Measurements from ENCODE around the gene ATP9B.

ATP9B gene

GRCh38 chr18:79384151-79384807 lies 315.1 kb downstream of the ATP9B start:
- no peak for DNase-seq

GRCh38 chr18:79384834-79385233 lies 315.6 kb downstream of the ATP9B start:
- no peak for DNase-seq

- no peak for DNase-seq
Observed at GRCh38 chr18:79385326-79385707, 316.1 kb downstream of the ATP9B start.

- DNase-seq: peak; percentile 29
Observed at GRCh38 chr18:79385708-79386341, 316.6 kb downstream of the ATP9B start.

GRCh38 chr18:79386547-79386946 lies 317.4 kb downstream of the ATP9B start:
- DNase-seq: peak; percentile 20

GRCh38 chr18:79387214-79387613 lies 318.0 kb downstream of the ATP9B start:
- DNase-seq: peak; percentile 8

- no peak for DNase-seq
Observed at GRCh38 chr18:79387615-79388014, 318.4 kb downstream of the ATP9B start.

GRCh38 chr18:79388043-79388442 lies 318.8 kb downstream of the ATP9B start:
- peak; percentile 23 for DNase-seq

GRCh38 chr18:79389689-79390088 lies 320.5 kb downstream of the ATP9B start:
- DNase-seq: peak; percentile 32

- DNase-seq: no peak
Observed at GRCh38 chr18:79392226-79392625, 323.0 kb downstream of the ATP9B start.

- peak; percentile 74 for DNase-seq
Observed at GRCh38 chr18:79393181-79393634, 324.0 kb downstream of the ATP9B start.

GRCh38 chr18:79393635-79394533 lies 324.7 kb downstream of the ATP9B start:
- peak; percentile 96 for DNase-seq

GRCh38 chr18:79394534-79395307 lies 325.5 kb downstream of the ATP9B start:
- peak; percentile 93 for DNase-seq

- DNase-seq: no peak
Observed at GRCh38 chr18:79395308-79395640, 326.1 kb downstream of the ATP9B start.

GRCh38 chr18:79395761-79396404 lies 326.7 kb downstream of the ATP9B start, which contains the start of gene NFATC1:
Gene NFATC1, plus strand, starts transcription at chr18:79395930. Its CDS starts 295 bp downstream, at chr18:79396225.
- DNase-seq: peak; percentile 92

- peak; percentile 74 for DNase-seq
Observed at GRCh38 chr18:79396431-79397246, 327.4 kb downstream of the ATP9B start.

GRCh38 chr18:79397247-79397829 lies 328.1 kb downstream of the ATP9B start:
- DNase-seq: peak; percentile 35

GRCh38 chr18:79397830-79398761 lies 328.9 kb downstream of the ATP9B start:
- DNase-seq: peak; percentile 38

- no peak for DNase-seq
Observed at GRCh38 chr18:79399275-79400081, 330.3 kb downstream of the ATP9B start.
